Subcutaneous abdominal adipose tissue (tissue), 5 donors: ENCODE measurements around the gene LPAR1.
A peak's percentile ranks its signal among the peaks of the same experiment; 100 is the strongest.

ENCODE experiments used
- H3K27ac ChIP-seq: one replicate; pipeline ENCODE4 v1.7.0; 2013; ENCODE audit warnings: low read depth, mild to moderate bottlenecking, inconsistent platforms, low read length, moderate library complexity
- H3K27me3 ChIP-seq, 5 donors: one replicate each; pipeline ENCODE4 v1.7.0; 2013; ENCODE audit warnings: low read length in 5 of 5, inconsistent platforms in 1 of 5; ENCODE audit not compliant: control insufficient read depth in 5 of 5, insufficient read depth in 4 of 5
- H3K36me3 ChIP-seq, 5 donors: one replicate each; pipeline ENCODE4 v1.7.0; 2013; ENCODE audit warnings: low read length in 5 of 5; ENCODE audit not compliant: control insufficient read depth in 5 of 5, insufficient read depth in 5 of 5
- H3K4me1 ChIP-seq, 5 donors: one replicate each; pipeline ENCODE4 v1.7.0; 2013; ENCODE audit warnings: low read length in 5 of 5, mild to moderate bottlenecking in 3 of 5, moderate library complexity in 1 of 5; ENCODE audit not compliant: control insufficient read depth in 5 of 5, insufficient read depth in 5 of 5
- H3K4me3 ChIP-seq, 5 donors: one replicate each; pipeline ENCODE4 v1.7.0; 2013; ENCODE audit warnings: low read length in 5 of 5, low read depth in 1 of 5
- H3K9ac ChIP-seq, 5 donors: one replicate each; pipeline ENCODE4 v1.7.0; 2013; ENCODE audit warnings: low read length in 5 of 5, mild to moderate bottlenecking in 4 of 5, moderate library complexity in 3 of 5
- H3K9me3 ChIP-seq, 5 donors: one replicate each; pipeline ENCODE4 v1.7.0; 2013; ENCODE audit warnings: low read length in 5 of 5; ENCODE audit not compliant: control insufficient read depth in 5 of 5
- donor health status: healthy.
- donor health status: healthy.
- donor health status: healthy.
- donor health status: healthy.
- donor health status: healthy.

LPAR1 gene

DNA sequence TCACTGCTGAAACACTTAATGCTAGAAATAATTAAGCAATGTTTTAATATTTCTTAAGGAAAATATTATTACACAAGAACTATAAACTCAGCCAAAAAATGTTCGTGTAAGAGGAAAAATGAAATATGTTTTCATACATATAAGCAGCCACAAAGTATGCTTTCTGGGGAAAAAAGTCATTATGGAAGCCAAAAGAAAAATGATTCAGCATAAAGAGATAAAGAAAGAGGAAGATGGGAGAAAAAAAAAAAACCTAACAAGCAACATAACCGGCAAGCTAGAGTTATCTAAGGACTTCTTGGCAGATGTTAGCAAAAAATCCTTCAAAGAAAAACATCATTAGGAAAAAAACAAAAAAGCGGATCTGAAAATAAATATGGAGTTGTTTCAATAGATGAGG is 190.6 kb downstream of the LPAR1 start:
- no peak overlapping the region for H3K4me3 ChIP-seq
- H3K9ac ChIP-seq, result no peak overlapping the region
- peaks cover 0 to 12% (median 0%) of the 10 kb centered on the region in 5 donors for H3K4me1 ChIP-seq
- H3K27me3 ChIP-seq, result no peaks in the 10 kb centered on the region
- no peaks in the 10 kb centered on the region for H3K36me3 ChIP-seq
- H3K9me3 ChIP-seq, result no peaks in the 10 kb centered on the region
- peak overlapping the region; percentile 4 for H3K27ac ChIP-seq

DNA sequence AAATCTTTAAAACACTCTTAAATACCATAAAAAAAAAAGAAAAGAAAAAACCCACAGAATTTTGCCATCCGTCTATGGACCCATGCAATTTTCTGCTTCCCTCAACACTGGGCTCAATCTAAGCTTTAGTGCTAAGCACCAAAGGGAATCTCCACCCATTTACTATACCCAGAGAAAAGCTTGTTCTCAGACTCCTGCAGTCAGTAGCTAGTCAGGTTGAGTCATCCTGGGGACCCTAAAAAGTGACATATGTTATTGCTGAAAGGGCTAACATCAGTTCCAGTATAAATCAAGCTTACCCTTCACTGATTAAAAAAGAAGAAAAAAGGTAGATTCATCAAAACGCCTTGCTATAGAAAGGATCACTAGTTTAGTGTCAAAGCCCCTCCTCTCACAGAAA is 192.1 kb downstream of the LPAR1 start:
- Histone ChIP-seq H3K4me3 (no peak overlapping the region), H3K4me1 (peaks cover 0 to 12% (median 0%) of the 10 kb centered on the region in 5 donors), H3K27me3 (no peaks in the 10 kb centered on the region), H3K9me3 (no peaks in the 10 kb centered on the region), H3K36me3 (no peaks in the 10 kb centered on the region), H3K27ac (no peak overlapping the region), H3K9ac (no peak overlapping the region)

- Histone ChIP-seq H3K9ac (no peak overlapping the region), H3K36me3 (no peaks in the 10 kb centered on the region), H3K4me3 (no peak overlapping the region), H3K27ac (no peak overlapping the region), H3K27me3 (no peaks in the 10 kb centered on the region), H3K9me3 (peaks cover 0 to 2% (median 0%) of the 10 kb centered on the region in 5 donors), H3K4me1 (peaks cover 0 to 12% (median 0%) of the 10 kb centered on the region in 5 donors)
Observed at GRCh38 chr9:110844121-110844520, 194.1 kb downstream of the LPAR1 start.

DNA sequence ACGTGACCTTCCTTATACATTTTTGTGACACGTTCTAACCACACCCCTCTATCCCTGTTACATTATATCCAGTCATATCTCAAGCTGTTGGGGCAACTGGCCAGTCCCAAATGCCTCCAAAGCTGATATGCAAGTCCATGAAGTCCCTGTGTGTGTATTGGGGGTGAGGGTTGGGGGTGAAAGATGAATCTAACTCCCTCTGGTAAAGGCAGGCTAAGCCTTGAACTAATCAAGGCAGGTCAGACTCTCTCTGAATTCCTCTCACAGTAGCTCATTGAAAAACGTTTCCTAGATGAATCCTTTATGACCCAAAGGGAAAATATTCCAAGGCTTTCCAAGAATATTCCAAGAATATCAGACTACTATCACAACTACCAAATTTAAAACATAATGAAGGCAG is 195.3 kb downstream of the LPAR1 start:
- Histone ChIP-seq H3K36me3 (no peaks in the 10 kb centered on the region), H3K27me3 (no peaks in the 10 kb centered on the region), H3K27ac (no peak overlapping the region), H3K9ac (no peak overlapping the region), H3K4me1 (peaks cover 0 to 10% (median 0%) of the 10 kb centered on the region in 5 donors), H3K4me3 (no peak overlapping the region), H3K9me3 (peaks cover 0 to 2% (median 0%) of the 10 kb centered on the region in 5 donors)

DNA sequence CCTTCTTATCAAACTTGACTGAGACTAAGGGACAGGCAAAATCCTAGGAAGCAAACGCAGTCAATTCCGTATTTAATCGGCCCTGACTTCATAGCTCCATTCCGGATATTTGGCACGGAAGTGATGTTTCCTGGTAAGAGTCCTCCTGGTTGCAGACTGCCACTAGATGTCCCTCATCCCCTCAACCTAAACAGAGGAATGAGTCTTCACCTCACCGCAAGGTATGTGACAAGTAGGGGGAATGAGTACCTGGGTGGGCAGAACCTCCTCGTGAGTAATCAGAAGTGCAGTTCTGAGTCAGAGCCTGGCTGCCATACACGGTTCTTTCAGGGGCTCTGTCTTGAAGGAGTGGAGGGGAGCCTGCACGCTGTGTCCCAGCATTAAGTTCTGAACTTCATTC is 196.1 kb downstream of the LPAR1 start:
- no peaks in the 10 kb centered on the region for H3K27me3 ChIP-seq
- H3K27ac ChIP-seq, result no peak overlapping the region
- H3K9ac ChIP-seq, result no peak overlapping the region
- no peaks in the 10 kb centered on the region for H3K36me3 ChIP-seq
- H3K9me3 ChIP-seq, result peaks cover 0 to 2% (median 0%) of the 10 kb centered on the region in 5 donors
- peaks cover 0 to 3% (median 0%) of the 10 kb centered on the region in 5 donors for H3K4me1 ChIP-seq
- no peak overlapping the region for H3K4me3 ChIP-seq

DNA sequence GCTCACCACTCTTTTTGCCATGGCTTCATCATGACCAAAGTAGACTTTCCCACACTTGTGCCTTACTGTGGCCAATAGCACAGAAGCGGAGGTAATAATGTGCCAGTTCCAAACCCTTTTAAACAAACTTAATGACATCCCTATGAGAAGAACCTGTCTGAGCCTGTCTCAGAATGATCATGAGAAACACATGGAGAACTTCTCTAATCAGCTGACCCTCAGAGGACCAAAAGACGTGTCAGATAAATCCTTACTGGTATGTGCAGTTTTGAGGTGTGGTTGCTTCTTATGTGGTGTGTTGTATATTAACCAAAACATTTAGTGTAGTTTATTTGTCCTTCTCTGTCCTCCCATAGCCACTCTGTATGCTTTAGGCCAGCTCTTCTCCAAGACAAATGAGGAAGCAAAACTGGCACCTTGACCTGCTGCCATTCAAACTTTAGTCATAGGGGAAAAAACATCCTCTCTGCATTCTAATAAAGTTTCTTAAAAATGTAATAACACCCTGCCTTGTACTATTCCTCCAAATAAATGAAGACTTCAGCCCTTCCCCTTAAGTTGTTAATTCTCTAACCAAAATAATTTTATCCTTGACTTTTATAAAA is 200.8 kb downstream of the LPAR1 start:
- no peaks in the 10 kb centered on the region for H3K27me3 ChIP-seq
- no peaks in the 10 kb centered on the region for H3K36me3 ChIP-seq
- no peak overlapping the region for H3K27ac ChIP-seq
- peaks cover 0 to 2% (median 0%) of the 10 kb centered on the region in 5 donors for H3K9me3 ChIP-seq
- no peak overlapping the region for H3K4me3 ChIP-seq
- no peak overlapping the region for H3K9ac ChIP-seq
- H3K4me1 ChIP-seq, result no peaks in the 10 kb centered on the region

DNA sequence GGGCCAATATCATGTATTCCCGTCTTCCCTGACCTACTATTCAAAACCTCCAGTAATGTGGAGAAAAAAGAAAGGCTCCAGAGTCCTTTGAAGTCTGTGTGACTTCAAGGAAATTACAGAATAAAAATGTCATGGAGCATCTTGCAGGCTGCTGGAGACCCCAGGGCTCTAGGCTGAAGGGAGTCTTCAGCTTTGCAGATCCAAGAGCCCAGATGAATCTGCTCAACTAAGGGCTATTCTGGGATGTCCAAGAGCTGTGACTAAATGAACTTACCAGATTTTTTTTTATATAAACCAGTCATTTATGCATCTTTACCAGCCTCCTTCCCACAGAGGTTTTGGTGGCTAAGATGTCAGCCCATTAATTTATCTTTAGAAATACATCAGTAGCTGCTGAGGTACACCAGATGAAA is 202.4 kb downstream of the LPAR1 start:
- H3K36me3 ChIP-seq, result no peaks in the 10 kb centered on the region
- H3K27me3 ChIP-seq, result no peaks in the 10 kb centered on the region
- no peaks in the 10 kb centered on the region for H3K4me1 ChIP-seq
- H3K9ac ChIP-seq, result no peak overlapping the region
- no peak overlapping the region for H3K27ac ChIP-seq
- H3K9me3 ChIP-seq, result no peaks in the 10 kb centered on the region
- H3K4me3 ChIP-seq, result no peak overlapping the region

DNA sequence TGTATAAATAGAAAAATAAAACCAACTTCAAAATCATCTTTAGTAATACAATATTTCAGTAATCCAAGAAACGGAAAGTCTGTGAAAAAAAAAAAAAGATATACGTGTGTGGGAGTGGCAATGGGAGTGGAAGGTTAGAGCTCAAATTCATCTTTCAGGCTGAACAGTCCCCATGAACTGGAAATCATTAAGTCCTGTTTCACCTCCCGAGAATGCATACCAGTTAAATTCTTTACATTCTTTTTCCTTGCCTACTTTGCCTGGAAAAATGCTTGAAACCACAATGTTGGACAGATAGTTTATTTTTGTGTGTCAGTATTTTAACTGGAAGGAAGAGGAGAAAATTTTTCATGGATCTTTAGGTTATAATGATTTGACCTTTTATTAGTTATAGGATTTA is 202.9 kb downstream of the LPAR1 start:
- H3K4me3 ChIP-seq, result no peak overlapping the region
- no peaks in the 10 kb centered on the region for H3K27me3 ChIP-seq
- H3K4me1 ChIP-seq, result no peaks in the 10 kb centered on the region
- H3K27ac ChIP-seq, result no peak overlapping the region
- no peaks in the 10 kb centered on the region for H3K36me3 ChIP-seq
- H3K9ac ChIP-seq, result no peak overlapping the region
- no peaks in the 10 kb centered on the region for H3K9me3 ChIP-seq

DNA sequence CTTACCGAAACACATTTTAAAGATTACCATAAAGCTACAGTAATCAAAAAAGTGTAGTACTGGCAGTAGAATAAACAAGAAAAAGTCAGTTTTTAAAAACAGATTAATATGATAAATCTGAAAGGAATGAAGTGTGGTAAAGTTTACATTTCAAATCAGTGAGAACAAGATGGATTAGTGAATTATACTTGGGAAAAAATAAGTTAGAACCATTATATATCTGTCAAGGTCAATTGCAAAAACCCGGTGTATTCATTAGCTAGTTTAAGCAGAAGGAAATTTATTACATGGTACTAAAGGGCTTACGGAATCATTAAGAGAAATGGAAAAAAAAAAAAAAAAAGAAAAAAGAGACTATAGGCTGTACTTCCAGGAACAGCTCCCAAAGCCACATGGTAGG is 205.3 kb downstream of the LPAR1 start:
- Histone ChIP-seq H3K9me3 (no peaks in the 10 kb centered on the region), H3K27me3 (no peaks in the 10 kb centered on the region), H3K4me3 (no peak overlapping the region)

DNA sequence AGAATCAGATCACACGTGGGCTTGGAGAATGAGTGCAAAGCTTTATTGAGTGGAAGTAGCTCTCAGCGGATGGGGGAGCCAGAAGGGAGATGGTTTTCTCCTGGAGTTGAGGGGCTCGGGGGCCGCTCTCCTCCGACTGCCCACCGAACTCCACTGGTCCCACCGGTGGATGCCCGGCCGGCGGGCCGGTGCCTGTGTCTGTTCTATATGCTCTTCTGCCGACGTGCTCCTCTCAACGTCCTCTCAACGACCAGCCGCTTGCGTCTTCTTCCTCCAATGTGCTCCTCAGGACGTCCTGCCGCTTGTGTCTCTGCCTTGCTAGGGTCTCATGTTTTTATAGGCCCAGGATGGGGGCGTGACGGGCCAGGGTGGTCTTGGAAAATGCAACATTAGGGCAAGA is 207.8 kb downstream of the LPAR1 start:
- no peaks in the 10 kb centered on the region for H3K27me3 ChIP-seq
- H3K4me1 ChIP-seq, result no peaks in the 10 kb centered on the region
- no peak overlapping the region for H3K4me3 ChIP-seq
- no peak overlapping the region for H3K27ac ChIP-seq
- H3K36me3 ChIP-seq, result no peaks in the 10 kb centered on the region
- no peaks in the 10 kb centered on the region for H3K9me3 ChIP-seq
- no peak overlapping the region for H3K9ac ChIP-seq

More for the DNA sequence above, 205.3 kb downstream of the LPAR1 start:
- no peak overlapping the region for H3K27ac ChIP-seq
- H3K9ac ChIP-seq, result no peak overlapping the region
- H3K4me1 ChIP-seq, result no peaks in the 10 kb centered on the region
- H3K36me3 ChIP-seq, result no peaks in the 10 kb centered on the region
